ENCODE data around the gene HCFC1.

HCFC1 gene

GRCh38 chrX:153992180-153992579 lies 20.6 kb upstream of the HCFC1 start:
- no peak for DNase-seq (ENCODE audit: low read depth)
- H3K4me3 ChIP-seq (ENCODE audit: low read length), result no peak overlapping the region
- no peak for TF ChIP-seq CTCF (conservative IDR thresholded peaks at IDR 0.05; ENCODE audit: low read depth, low read length)

- no peak for DNase-seq (ENCODE audit: low read depth)
- no peak overlapping the region for H3K4me3 ChIP-seq (ENCODE audit: low read length)
- no peak for TF ChIP-seq CTCF (conservative IDR thresholded peaks at IDR 0.05; ENCODE audit: low read depth, low read length)
Observed at GRCh38 chrX:153991013-153991580, 19.5 kb upstream of the HCFC1 start.

- no peak for DNase-seq (ENCODE audit: low read depth)
- H3K4me3 ChIP-seq (ENCODE audit: low read length), result no peak overlapping the region
- TF ChIP-seq CTCF (conservative IDR thresholded peaks at IDR 0.05; ENCODE audit: low read depth, low read length), result no peak
Observed at GRCh38 chrX:153989973-153990655, 18.5 kb upstream of the HCFC1 start.

- H3K4me3 ChIP-seq (ENCODE audit: low read length), result no peak overlapping the region
- TF ChIP-seq CTCF (conservative IDR thresholded peaks at IDR 0.05; ENCODE audit: low read depth, low read length), result no peak
- no peak for DNase-seq (ENCODE audit: low read depth)
Observed at GRCh38 chrX:153988493-153988892, 16.9 kb upstream of the HCFC1 start.

- TF ChIP-seq CTCF (conservative IDR thresholded peaks at IDR 0.05; ENCODE audit: low read depth, low read length), result no peak
- no peak overlapping the region for H3K4me3 ChIP-seq (ENCODE audit: low read length)
- DNase-seq (ENCODE audit: low read depth), result no peak
Observed at GRCh38 chrX:153984351-153985178, 12.9 kb upstream of the HCFC1 start.

GRCh38 chrX:153983321-153983801 lies 11.7 kb upstream of the HCFC1 start:
- no peak overlapping the region for H3K4me3 ChIP-seq (ENCODE audit: low read length)
- DNase-seq (ENCODE audit: low read depth), result no peak
- TF ChIP-seq CTCF (conservative IDR thresholded peaks at IDR 0.05; ENCODE audit: low read depth, low read length), result no peak
